ENCODE measurements around the gene NIM1K.
"Not testable (repeated sequence)": the region's sequence is repeated elsewhere in the genome, so short reads cannot be mapped to it uniquely, and the experiment has no call there.

The NIM1K gene

DNA sequence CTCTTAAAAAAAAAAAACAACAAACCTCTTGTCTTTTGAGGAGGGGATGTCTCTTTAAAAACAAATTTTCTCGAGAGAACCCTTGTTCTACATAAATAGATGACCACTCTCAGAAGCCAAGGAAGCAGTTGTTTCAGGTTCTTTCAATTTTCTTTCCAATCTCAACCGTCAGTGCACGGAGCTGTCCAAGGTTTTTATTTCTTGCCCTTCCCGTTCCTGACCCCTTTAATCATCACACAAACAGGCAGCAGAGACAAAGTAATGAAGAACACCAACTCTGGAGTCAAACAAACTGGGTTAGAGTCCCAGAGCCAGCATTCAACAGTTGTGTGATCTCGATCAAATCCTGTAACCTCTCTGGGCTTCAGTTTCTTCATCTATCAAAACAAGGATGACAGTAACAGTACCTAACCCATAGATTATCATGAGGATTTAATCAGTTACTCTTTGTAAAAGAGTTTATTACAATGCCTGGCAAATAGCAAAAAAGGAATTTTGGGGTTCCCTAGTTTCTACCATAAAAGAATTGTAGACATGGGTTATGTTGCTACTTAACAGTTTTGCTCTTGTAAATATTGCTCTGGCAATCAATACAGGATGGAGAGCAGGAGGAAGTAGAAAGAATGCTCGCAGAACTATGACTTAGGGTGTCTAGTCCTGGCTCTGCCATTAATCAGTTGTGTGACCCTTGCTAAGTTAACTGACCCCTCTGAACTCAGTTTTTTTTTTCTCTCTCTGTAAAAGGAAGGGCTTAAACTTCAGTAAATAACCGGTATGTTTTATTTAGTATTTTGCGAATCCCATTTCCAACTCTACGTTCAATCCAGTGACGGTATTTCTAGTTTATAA, 1.0 kb upstream of the NIM1K start:
- no peak for DNase-seq

DNA sequence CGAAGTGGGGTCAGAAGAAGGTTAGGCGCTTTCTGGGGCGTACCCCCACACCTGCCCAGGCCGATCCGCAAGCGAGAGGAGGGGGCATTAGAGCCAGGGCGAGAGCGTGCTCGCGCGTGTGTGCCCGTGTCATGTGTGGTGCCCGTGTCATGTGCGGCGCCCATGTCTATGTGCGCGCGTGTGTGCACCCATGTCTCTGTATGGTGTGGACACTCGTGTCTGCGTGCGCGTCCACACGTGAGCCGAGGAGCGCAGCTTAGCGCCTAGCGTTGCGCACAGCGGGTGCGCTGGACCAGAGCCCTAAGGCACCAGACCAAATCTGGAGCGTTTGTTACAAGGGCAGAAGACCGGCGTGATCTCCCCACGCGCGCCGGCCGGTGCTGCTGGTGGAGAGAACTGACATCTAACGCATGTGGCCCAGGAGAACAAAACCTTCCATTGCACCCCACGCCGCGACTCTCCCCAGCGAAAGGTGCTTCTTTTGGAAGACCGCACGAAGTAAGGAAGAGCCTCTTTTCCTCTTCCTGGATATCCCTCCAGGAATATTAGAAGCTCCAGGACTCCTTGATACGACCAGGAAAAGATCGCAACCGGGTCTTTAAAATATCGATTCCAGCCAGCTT, 644 bp downstream of the NIM1K start:
- no peak for DNase-seq

DNA sequence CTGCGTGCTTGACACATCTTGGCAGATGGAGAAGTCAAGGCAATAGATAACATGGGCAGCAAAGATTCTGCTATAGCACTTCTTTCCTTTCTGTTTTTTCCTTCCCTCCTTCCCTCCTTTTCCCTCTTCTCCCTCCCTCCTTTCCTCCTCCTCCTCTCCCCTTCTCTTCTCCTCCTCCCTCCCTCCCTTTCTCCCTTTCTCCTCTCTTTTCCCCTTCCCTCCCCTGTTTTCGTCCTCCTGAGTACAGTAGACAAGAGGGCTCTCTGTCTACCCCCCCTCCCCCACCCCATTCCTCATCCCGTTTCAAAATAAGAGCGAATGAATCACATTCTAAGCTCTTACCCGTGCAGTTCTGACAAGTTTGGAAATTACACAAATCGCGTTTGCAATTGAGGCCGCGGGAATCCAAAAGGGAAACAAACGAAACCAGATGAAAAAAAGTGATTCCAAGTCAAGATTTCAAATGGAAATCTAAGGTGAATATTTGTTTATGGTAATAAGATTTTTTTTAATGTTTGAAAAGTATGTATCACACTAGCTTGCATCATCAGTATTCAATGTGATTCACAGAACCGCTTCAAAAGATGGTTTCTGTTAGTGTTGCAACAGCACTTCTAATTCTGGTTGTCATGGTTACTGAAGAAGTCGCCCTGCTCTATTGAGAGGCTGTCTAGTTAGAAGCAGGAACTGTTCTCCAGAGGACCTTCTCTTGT, 1.3 kb downstream of the NIM1K start:
- no peak for DNase-seq

DNA sequence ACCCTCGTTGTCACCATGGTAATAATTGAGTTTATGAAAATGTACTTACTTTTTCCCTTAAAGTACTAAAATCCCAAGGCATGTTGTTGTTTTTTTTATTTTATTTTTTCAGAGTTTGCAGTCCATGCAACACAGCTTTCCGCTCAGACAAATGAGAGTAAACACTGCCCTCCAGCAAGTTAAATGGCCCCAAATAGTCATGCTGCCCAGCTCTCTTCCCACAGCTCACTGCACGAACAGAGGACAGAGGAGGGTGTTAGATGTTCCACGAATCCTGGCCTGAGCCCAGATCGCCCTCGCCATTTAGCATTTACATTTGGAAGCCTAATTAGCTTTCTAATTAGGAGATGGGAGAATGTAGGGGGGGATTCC, 1.9 kb downstream of the NIM1K start:
- no peak for DNase-seq

DNA sequence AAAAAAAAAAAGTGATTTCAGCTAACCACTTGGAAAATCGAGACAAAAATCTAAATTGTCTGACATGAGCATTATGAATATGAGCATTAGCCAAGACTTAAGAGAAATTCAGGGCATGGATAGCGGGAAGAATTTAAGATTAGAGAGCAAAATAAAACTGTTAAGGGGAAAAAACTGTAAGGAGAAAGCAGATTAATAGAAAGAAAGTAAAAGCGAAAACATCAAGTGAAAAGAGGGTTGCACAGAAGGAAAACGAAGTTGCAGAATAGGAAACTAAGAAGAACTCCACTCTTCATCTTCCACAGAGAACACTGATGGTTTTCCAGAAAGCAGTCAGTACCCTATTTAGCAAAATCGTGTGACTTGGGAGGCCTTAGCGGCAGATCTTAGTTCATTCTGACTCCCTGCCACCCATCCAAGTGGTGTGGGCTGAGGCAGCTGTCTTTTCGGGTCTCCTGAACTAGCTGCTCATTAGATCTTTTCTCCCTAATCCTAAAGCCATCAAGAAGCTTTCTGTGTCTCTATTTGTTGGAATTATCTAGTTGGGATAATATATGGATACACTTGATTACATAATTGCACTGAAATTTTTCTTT, 3.7 kb downstream of the NIM1K start:
- DNase-seq: no peak

DNA sequence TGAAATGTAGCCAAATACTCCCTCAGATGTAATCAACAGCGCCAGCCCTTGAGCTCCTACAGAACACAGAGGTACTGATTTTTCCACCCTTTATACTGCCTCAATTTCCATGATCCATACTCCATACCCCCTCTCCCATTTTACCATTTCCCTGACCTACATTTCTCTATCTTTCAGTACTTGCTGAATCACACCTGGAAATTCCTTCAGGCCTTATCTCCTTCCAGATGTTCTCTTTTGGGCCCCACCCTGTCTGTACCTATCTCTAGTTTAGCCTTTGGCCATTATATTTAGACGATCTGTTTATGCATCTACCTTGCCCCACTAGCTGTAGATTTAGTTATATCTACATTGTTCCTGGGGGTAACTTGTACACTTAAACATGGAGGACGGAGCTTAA, 5.5 kb downstream of the NIM1K start:
- no peak for DNase-seq

DNA sequence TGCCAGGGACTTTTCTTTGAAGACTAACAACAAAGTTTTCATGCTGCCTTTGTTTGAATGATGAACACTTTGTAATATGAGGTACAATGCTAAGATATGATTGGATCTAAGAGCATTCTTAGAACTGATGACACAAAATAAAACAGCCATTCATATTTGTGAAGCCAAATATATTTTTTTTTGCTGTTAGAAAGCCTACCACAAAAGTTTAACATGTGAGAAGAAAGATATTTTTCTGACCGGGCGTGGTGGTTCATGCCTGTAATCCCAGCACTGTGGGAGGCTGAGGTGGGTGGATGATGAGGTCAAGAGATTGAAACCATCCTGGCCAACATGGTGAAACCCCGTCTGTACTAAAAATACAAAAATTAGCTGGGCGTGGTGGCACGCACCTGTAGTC, 9.4 kb downstream of the NIM1K start:
- not testable (repeated sequence) for DNase-seq

DNA sequence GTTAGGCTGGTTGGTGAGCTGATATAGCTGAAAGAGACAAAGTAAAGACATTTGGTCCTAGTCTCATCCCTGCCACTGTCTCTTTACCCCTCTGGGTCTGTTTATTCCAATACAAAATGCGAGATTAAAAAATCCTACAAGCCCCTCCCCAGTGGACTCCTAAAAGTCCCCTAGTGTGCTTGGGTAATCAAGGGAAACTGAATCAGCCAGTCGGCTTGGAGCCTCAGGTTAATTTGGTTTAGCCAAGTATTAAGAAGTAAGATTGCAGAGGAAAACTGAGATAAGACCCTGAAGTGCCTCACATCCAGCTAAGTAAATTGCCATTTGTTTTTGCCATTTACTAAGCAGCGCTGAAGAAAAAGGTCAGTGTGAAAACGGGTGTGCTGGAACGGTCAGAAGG, 10.4 kb downstream of the NIM1K start:
- DNase-seq: no peak

DNA sequence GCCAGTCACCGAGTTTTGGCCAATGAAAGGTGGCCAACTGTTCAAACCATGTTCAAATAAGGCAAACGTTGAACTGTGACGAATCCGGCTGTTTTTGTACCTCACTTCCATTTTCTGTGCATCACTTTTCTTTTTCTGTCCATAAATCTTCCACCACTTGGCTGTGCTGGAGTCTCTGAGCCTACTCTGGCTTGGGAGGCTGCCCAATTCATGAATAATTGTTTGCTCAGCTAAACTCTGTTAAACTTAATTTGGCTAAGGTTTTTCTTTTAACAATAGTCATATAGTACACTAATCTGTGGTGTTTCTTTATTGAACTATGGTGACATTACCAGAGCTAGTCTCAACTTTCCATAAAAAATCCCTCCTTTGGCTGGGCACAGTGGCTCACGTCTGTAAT, 11.3 kb downstream of the NIM1K start:
- DNase-seq: no peak

DNA sequence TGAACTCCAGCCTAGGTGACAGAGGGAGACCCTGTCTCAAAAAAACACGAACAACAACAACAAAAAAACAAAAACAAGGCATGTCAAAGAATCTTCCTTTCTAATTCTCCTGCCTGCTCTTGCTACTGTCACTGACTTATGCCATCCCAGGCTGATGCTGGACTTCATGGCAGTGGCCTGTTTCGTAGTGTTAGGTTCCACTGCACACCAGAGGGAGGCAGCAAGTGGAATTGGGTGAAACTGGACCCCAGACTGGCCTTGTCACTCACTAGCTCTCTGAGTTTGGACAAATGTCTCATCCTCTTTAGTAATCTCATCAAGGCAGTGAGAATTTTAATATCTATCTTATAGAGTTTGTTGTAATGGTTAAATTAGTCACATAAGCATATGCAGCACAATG, 12.9 kb downstream of the NIM1K start:
- DNase-seq: no peak

DNA sequence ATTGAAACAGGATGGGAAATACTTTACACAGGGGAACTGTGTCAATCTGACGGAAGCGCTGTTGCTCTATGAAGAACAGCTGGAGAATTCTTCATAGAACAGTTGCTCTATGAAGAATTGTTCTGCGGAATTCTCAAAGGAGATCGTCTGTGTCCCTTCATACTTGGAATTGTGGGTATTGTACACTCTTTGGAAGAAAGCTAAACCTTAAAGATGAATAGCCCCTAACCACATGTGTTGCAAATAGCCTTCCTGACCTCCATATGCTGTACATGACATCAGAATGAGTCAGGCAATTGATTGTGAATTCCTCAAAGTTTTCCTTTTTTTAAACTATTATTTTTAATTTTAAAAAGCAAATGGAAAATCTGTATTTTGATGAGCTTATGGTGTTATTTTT, 15.6 kb downstream of the NIM1K start:
- DNase-seq: no peak

DNA sequence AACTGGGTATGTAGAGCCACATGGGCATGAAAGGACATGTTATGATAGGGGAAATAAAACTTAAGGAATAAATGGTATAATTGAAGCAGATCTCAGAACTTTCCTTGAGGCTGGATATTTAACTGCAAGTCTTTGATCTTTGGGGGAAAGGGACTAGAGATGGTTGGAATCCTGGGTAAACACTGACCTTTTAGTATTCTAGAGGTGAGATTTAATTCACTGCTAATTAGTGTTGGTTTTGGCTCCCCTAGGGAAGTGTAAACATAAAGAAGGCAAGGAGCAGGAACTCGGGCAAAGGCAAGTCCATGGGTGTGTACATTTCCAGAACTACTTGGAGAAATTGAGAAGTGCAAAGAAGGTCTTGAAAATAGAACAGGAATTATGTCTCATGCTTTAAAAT, 16.6 kb downstream of the NIM1K start:
- DNase-seq: no peak

DNA sequence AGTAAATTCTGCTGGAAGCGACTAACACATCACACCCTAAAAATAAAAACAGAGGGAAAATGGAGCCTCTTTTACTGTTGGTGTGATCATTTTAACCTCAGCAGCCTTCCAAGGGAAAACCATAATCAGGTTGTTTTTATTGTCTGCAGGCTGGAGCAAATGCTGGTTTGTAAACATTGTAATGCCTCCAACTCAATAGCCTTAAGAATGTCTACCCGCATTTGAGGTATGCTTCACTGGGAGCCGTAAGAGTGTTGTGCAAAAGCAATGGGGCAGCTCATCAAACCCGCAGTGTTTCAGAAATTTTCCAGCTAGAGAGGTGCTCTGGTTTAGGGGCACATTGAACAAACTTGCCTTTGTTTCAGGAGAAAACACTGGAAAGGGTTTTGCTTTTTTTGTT, 17.0 kb downstream of the NIM1K start:
- DNase-seq: no peak

DNA sequence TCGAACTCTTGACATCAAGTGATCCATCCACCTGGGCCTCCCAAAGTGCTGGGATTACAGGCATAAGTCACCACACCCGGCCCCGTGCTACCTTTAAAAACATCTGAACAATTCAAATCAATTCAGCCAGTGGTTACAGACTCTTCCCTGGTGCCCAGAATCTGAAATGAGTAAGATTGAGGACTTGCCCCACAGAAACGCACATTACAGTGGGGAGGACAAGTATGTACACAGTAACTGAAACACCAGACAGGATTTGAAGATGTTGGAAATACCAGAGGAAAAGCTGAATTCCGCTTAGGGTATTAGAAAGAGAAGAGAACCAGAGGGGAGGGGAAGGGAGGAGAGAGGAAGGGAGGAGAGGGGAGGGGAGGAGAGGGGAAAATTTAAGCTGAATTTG, 17.8 kb downstream of the NIM1K start:
- DNase-seq: no peak

DNA sequence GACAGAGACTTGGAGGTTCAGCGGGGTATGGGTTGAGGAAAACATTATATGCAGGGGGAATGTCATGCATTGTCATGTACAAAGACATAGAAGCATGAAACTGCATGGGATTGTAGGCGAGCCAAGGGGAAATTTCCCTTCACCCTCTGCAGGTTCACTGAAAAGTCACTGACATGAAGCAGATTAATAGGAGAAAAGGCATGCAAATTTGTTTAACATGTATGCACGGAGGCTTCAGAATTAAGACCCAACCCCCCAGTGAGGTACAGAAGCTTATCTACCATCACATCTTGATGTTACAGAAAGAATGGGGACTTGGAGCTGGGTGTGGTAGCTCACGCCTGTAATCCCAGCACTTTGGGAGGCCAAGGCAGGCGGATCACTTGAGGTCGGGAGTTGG, 18.5 kb downstream of the NIM1K start:
- no peak for DNase-seq

DNA sequence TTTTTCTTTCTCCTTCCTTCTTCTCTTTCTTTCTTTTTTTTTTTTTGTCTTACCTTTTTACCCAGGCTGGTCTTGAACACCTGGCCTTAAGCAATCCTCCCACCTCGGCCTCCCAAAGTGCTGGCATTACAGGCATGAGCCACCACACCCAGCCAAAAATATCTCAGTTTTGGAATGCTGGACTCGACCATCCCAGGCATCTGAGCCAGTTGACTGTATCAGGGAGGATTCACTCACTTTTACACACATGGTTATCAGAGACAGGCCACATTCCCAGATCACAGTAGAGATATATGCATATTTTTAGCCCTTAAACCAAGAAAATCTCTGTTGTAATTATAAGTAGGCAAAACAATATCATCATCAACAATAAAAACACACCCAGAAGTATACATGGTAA, 21.9 kb downstream of the NIM1K start:
- no peak for DNase-seq

DNA sequence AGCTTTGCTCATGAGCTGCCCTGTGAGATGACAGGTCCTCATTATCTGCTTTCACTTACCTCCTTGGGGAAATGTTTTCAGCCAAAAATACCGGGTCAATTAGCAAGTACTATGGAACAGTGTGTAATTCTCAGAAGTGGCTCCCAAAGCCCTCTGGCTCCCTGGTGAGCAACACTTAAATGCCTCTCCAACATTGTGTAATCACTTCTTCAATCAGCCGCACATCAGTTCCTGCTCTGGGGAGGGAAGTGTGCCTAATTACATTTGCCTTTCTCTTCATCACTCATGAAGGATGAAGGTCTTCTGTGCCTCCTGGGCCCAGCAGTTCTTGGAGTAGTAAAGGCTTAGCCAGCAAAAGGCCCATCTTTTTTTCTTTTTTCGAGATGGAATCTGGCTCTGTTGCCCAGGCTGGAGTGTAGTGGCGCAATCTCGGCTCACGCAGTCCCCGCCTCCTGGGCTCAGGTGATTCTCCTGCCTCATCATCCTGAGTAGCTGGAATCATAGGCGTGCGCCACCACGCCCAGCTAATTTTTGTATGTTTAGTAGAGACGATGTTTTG, 23.1 kb downstream of the NIM1K start:
- DNase-seq: no peak

DNA sequence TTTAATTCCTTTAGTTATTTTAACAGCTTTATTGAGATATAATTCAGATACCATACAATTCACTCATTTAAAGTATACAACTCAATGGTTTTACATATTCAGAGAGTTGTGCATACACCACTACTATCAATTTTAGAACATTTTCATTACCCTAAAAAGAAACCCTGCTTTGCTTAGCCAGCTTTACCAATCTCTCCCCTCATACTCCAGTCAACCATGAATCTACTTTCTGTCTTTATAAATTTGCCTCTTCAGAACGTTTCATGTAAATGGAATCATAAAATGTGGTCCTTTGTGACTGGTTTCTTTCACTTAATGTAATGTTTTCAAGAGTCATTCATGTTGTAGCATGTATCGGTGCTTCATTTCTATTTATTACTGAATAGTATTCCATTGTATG, 24.9 kb downstream of the NIM1K start:
- DNase-seq: no peak

DNA sequence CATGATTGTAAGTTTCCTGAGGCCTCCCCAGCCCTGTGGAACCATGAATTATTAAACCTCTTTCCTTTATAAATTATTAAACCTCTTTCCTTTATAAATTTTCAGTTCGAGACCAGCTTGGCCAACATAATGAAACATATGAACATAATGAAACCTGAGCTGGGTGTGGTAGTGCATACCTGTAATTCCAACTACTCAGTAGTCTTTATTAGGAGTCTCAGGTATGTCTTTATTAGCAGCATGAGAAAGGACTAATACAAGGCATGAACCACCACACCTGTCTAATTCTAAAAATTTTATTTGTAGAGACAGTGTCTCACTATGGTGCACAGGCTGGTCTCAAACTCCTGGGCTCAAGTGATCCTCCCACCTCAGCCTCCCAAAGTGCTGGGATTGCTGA, 27.1 kb downstream of the NIM1K start:
- no peak for DNase-seq

DNA sequence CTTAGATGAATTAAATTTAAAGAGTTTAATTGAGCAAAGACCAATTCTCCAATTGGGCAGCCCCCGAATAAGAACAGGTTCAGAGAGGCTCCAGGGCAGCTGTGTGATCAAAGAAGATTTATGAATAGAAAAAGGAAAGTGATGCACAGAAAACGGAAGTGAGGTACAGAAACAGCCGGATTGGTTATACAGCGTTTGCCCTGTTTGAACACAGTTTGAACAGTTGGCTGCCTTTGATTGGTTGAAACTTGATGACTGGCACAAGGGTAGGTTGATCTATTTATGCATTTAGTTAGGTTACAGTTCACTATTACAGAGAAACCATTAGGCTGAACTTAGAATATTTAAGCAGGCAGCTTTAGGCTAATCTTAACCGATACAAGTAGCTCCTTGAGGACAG, 29.5 kb downstream of the NIM1K start:
- no peak for DNase-seq

DNA sequence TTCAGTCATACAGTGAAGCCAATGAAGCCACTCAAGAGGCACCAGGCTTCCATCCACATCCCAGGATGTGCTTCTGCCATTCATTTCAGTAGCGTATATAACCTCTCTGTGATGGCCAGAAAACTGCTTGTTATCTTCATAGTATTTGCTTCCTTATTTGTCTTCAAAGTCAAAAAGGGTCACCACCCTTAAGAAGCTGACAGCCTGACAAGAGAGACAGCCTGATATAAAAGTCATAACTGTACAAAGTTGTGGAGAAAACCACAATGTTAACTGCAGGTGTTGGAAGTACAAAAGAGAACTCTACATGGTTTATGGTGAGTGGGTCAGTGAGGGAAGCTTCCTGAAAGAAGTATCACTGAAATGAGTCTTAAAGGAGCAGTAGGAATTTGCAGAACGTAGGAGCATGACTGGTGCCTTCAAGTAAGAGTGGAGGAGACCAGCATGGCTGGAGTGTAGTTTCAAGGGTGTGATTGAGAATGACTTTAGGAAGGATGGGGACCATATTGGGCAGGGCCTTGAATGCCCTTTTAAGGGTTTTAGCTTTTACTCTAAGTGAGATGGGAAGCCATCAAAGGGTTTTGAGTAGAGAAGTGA, 33.7 kb downstream of the NIM1K start:
- no peak for DNase-seq

DNA sequence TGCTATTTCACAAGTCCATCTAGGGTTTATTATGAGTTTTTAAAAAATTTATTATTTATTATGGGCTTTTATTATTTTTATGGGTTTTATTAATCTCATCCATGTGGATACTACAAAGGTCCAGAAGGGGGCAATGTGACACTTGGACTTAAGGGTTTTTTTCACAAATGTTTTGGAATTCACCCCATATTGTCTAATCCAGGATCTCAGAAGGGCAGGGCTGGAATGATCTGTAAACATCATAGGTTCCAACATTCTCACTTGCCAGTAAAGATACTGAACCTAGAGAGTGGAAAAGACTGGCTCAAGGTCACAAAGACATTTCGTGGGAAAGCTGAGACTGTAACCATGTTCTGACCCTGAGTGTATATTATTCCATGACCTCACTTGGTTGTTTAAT, 35.6 kb downstream of the NIM1K start:
- DNase-seq: peak; percentile 12

DNA sequence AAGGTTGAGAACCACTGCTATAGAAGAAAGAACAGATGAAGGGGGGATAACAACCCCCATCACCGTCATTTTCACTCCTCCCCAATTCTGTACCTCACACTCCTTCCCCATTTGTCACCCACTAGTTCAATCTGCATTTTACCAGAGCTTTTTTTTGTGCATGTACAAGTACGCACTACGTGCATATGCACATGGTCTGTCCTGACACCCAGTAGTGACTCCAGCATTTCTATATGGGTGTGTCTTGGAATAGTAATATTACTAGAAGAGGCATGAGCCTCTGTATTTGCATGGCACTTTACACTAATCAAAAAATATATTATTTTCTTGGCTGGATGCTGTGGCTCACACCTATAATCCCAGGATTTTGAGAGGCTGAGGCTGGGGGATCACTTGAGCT, 38.7 kb downstream of the NIM1K start:
- no peak for DNase-seq
